Mesothelial cell of epicardium (in vitro differentiated cells): Measurements from ENCODE around the gene POLR3H. TPM values are rescaled to one million over a fixed set of nuclear protein-coding genes. Genes with fewer than 3 reads are reported as not detected.
"Not testable (repeated sequence)": the region's sequence is repeated elsewhere in the genome, so short reads cannot be mapped to it uniquely, and the experiment has no call there.

ENCODE experiments used
- DNase-seq, 2 experiments: peaks; one replicate each; pipeline ENCODE4 v3.0.0; 2021; ENCODE audit warnings: low spot score in 2 of 2; ENCODE audit not compliant: unreplicated experiment in 2 of 2
- H3K27ac Mint-ChIP-seq: 2 replicates; pipeline ENCODE4 v1.8.0; 2021; ENCODE audit warnings: mixed read lengths
- H3K27me3 Mint-ChIP-seq: 2 replicates; pipeline ENCODE4 v1.8.0; 2021; ENCODE audit warnings: low read depth, mixed read lengths
- H3K36me3 Mint-ChIP-seq: 2 replicates; pipeline ENCODE4 v1.8.0; 2021; ENCODE audit warnings: mixed read lengths
- H3K4me1 Mint-ChIP-seq: 2 replicates; pipeline ENCODE4 v1.8.0; 2021; ENCODE audit warnings: mixed read lengths
- H3K4me3 Mint-ChIP-seq: 2 replicates; pipeline ENCODE4 v1.8.0; 2021; ENCODE audit warnings: mild to moderate bottlenecking, moderate library complexity, mixed read lengths
- H3K9me3 Mint-ChIP-seq: 2 replicates; pipeline ENCODE4 v1.8.0; 2021; ENCODE audit warnings: mixed read lengths
- total RNA-seq: library from RNA; stranded (reverse); gene quantifications from 3 replicates; pipeline ENCODE4 v1.2.1, GENCODE V29; 2021
- TF ChIP-seq, protein P1 (sequence below): fragments of 200-600 bp; sonication (generic); IDR thresholded peaks from one replicate; pipeline ENCODE4 v1.5.0; 2021; ENCODE audit warnings: antibody characterized with exemption; ENCODE audit not compliant: unreplicated experiment

The POLR3H gene
- total RNA-seq, 1 donor from 2014 or later: 47.4 TPM

DNA sequence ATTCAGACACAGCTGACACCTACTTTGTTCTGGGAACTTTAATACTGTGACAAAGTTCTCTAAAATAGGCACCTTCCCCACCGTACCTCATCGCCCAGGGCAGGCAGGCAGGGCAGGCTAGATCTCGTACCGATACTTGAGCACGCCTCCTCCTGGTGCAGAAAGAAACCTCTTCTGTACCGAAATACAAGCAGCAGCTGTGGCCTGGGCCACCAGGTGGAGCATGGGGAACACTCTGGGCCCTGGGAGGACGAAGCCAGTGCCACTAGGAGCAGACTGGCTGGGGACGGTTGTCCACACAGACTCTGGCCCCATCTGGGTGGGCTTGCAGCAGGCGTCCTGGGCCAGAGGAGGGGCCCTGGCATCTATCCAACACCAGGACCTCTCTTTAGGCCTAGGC lies 32.6 kb upstream of the POLR3H start:
- H3K4me3 Mint-ChIP-seq: no peak overlapping the region
- TF ChIP-seq, protein P1, sequence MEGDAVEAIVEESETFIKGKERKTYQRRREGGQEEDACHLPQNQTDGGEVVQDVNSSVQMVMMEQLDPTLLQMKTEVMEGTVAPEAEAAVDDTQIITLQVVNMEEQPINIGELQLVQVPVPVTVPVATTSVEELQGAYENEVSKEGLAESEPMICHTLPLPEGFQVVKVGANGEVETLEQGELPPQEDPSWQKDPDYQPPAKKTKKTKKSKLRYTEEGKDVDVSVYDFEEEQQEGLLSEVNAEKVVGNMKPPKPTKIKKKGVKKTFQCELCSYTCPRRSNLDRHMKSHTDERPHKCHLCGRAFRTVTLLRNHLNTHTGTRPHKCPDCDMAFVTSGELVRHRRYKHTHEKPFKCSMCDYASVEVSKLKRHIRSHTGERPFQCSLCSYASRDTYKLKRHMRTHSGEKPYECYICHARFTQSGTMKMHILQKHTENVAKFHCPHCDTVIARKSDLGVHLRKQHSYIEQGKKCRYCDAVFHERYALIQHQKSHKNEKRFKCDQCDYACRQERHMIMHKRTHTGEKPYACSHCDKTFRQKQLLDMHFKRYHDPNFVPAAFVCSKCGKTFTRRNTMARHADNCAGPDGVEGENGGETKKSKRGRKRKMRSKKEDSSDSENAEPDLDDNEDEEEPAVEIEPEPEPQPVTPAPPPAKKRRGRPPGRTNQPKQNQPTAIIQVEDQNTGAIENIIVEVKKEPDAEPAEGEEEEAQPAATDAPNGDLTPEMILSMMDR: no peak
- H3K27me3 Mint-ChIP-seq: no peaks in the 10 kb centered on the region
- peaks cover 5% of the 10 kb centered on the region for H3K36me3 Mint-ChIP-seq
- H3K27ac Mint-ChIP-seq: peak overlapping the region; percentile 34
- no peaks in the 10 kb centered on the region for H3K9me3 Mint-ChIP-seq
- no peaks in the 10 kb centered on the region for H3K4me1 Mint-ChIP-seq
- peak in 1 of 2 experiments; percentile 49 for DNase-seq

DNA sequence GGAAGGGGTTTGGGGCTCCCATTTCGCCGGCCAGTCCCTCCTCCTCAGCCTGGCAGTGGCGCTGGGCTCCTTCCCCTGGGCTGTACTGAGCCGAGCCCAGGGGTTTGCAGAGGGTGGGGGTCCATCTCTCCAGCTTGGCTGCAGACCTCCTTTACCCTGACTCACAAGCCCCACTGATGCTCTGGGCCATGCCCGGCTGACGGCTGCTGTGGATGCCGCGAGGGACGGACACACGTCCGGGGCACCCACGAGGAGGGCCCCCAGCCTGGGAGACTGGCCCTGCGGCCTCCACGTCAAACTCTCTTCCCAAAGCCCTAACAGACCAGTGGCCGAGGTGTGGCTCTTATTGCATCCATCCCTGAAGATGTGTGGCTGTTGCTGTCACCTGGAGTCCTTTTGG lies 31.3 kb upstream of the POLR3H start:
- Mint-ChIP-seq H3K4me3 (no peak overlapping the region), H3K9me3 (no peaks in the 10 kb centered on the region), H3K36me3 (peaks cover 5% of the 10 kb centered on the region), H3K27me3 (no peaks in the 10 kb centered on the region), H3K4me1 (no peaks in the 10 kb centered on the region), H3K27ac (no peak overlapping the region)
- DNase-seq: no peak
- TF ChIP-seq, protein P1: no peak

DNA sequence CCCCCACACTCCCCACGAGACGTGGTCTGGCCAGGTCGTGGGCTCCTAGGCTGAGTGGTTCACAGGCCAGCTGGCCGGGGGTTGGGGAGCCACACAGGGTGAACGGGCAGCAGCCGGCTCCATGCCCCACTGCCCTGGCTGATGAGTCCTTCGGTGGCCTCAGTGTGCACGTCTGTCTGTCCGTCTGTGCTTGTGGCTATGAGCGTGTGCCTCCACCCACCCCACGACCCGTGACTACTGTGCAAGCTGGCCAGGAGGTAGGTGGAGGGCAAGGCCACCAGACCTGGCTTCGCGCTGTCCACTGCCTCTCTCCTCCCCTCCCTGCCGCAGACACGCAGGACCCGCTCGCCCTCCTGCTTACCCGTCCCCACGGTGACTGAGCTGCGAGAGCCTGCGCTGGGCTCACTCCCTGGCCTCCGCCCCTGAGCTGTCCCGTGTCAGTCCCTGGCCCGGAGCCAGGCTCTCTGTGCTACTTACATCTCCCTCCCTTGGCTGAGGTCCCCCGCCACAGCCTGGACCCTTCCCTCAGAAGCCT lies 30.6 kb upstream of the POLR3H start:
- Mint-ChIP-seq H3K36me3 (peaks cover 5% of the 10 kb centered on the region), H3K9me3 (no peaks in the 10 kb centered on the region), H3K27ac (no peak overlapping the region), H3K4me3 (no peak overlapping the region), H3K27me3 (no peaks in the 10 kb centered on the region), H3K4me1 (no peaks in the 10 kb centered on the region)
- DNase-seq: no peak
- TF ChIP-seq, protein P1: no peak

DNA sequence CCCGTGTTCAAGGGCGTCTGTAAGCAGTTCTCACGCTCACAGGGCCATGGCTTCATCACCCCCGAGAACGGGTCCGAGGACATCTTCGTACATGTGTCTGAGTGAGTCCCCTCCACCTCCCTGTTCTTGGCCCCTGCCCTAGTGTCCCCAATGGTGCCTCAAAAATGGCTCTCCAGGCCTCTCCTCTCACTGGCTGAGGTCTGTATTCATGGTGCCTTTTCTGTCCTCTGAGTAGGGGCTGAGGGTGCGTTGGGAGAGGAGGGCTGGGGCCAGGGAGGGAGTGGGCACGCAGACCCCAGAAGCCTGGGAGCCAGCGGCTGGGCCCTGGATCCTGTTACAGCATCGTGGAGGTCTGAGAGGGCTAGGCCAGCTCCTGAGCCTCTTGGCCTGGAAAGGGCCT lies 29.4 kb upstream of the POLR3H start:
- H3K27ac Mint-ChIP-seq: no peak overlapping the region
- peaks cover 8% of the 10 kb centered on the region for H3K4me1 Mint-ChIP-seq
- H3K27me3 Mint-ChIP-seq: no peaks in the 10 kb centered on the region
- TF ChIP-seq, protein P1: no peak
- DNase-seq: no peak
- no peaks in the 10 kb centered on the region for H3K9me3 Mint-ChIP-seq
- H3K4me3 Mint-ChIP-seq: no peak overlapping the region
- H3K36me3 Mint-ChIP-seq: peaks cover 4% of the 10 kb centered on the region

DNA sequence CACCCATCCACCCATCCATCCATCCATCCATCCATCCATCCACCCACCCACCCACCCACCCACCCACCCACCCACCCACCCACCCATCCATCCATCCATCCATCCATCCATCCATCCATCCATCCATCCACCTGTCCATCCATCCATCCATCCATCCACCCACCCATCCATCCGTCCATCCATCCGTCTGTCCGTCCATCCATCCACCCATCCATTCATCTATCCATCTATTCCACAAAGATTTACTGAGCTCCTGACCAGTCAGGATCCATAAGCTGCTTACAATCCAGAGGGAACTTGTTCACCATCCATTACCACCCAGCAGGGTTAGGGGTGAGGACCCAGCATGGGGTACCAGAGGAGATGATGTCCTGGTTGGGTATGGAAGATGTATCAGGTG lies 28.0 kb upstream of the POLR3H start:
- H3K36me3 Mint-ChIP-seq, H3K27me3 Mint-ChIP-seq: not testable (repeated sequence)

DNA sequence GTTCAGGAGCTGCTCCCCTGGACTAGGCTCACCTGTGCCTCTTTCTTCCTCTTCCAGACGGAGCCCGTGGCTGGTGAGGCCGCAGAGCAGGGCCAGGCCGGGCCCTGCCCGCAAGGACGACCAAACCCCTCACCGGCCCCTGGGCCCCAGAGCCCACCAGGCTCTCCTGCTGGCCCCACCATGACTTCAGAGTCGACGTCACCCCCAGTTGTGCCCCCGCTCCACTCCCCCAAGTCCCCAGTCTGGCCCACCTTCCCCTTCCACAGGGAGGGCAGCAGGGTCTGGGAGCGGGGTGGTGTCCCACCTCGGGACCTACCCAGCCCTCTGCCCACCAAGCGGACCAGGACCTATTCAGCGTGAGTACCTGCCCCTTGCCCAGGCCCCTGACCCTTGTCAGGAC lies 27.5 kb upstream of the POLR3H start:
- TF ChIP-seq, protein P1: no peak
- no peak overlapping the region for H3K27ac Mint-ChIP-seq
- H3K4me1 Mint-ChIP-seq: peaks cover 10% of the 10 kb centered on the region
- no peaks in the 10 kb centered on the region for H3K9me3 Mint-ChIP-seq
- no peaks in the 10 kb centered on the region for H3K27me3 Mint-ChIP-seq
- DNase-seq: no peak
- peaks cover 2% of the 10 kb centered on the region for H3K36me3 Mint-ChIP-seq
- H3K4me3 Mint-ChIP-seq: no peak overlapping the region

More for the DNA sequence above, 28.0 kb upstream of the POLR3H start:
- H3K4me1 Mint-ChIP-seq: peaks cover 10% of the 10 kb centered on the region
- not testable (repeated sequence) for H3K4me3 Mint-ChIP-seq, H3K9me3 Mint-ChIP-seq, DNase-seq, H3K27ac Mint-ChIP-seq
